ENCODE data around the gene ANKRD10.
"Not testable (repeated sequence)": the region's sequence is repeated elsewhere in the genome, so short reads cannot be mapped to it uniquely, and the experiment has no call there.

GRCh38 chr13:110955608-110956007, 40.7 kb upstream of the ANKRD10 start:
- not testable (repeated sequence) for TF ChIP-seq CTCF (IDR thresholded peaks at IDR 0.05; ENCODE audit: borderline replicate concordance, extremely low read depth, low read length, poor library complexity, severe bottlenecking); EZH2 (IDR thresholded peaks at IDR 0.05; ENCODE audit: borderline replicate concordance, low read depth, low read length, severe bottlenecking)
